Measurements from ENCODE around the gene LOC128125822.

GRCh38 chr6:63584566-63584965 is 12.3 kb downstream of the LOC128125822 start:
- TF ChIP-seq POLR2A (IDR thresholded peaks at IDR 0.05) (no peak), CTCF (IDR thresholded peaks at IDR 0.05) (no peak)

Data from body of pancreas (tissue), 4 donors.